ENCODE results near the gene CCL14.
A peak's percentile ranks its signal among the peaks of the same experiment; 100 is the strongest.

The CCL14 gene

DNA sequence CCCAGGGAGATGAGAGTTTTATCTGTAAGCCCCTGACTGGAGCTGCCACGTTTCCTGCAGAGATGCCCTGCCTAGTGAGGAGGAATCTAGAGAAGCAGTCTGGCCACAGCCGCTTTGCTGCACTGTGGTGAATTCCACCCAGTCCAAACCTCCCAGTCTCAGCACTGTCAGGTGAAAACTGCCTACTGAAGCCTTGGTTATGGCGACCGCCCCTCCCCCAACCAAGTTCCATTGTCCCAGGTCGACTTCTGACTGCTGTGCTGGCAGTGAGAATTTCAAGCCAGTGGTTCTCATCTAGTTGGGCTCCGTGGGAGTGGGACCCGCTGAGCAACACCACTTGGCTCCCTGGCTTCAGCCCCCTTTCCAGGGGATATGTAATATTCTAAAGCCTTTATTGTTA is 32.8 kb downstream of the CCL14 start:
- Histone ChIP-seq H3K4me2 (ENCODE audit: low read length) (no peak overlapping the region), H3K27me3 (ENCODE audit: low read depth, low read length) (peaks cover 20% of the 10 kb centered on the region), H3K4me3 (ENCODE audit: low read length) (no peak overlapping the region), H3K79me2 (ENCODE audit: low read length) (no peaks in the 10 kb centered on the region), H4K20me1 (ENCODE audit: insufficient read depth, low read length) (no peaks in the 10 kb centered on the region), H3K9ac (ENCODE audit: low read length) (no peak overlapping the region), H3K9me3 (ENCODE audit: insufficient read depth, low read length) (no peaks in the 10 kb centered on the region), H2AFZ (ENCODE audit: low read depth, low read length) (no peak overlapping the region), H3K4me1 (ENCODE audit: low read length) (peaks cover 12% of the 10 kb centered on the region), H3K27ac (ENCODE audit: low read length) (no peak overlapping the region), H3K36me3 (replicated peaks; ENCODE audit: low read depth, low read length) (no peaks in the 10 kb centered on the region)
- no peak for TF ChIP-seq EZH2phosphoT487 (IDR thresholded peaks at IDR 0.05; ENCODE audit: low read depth)
- TF ChIP-seq, protein P1, sequence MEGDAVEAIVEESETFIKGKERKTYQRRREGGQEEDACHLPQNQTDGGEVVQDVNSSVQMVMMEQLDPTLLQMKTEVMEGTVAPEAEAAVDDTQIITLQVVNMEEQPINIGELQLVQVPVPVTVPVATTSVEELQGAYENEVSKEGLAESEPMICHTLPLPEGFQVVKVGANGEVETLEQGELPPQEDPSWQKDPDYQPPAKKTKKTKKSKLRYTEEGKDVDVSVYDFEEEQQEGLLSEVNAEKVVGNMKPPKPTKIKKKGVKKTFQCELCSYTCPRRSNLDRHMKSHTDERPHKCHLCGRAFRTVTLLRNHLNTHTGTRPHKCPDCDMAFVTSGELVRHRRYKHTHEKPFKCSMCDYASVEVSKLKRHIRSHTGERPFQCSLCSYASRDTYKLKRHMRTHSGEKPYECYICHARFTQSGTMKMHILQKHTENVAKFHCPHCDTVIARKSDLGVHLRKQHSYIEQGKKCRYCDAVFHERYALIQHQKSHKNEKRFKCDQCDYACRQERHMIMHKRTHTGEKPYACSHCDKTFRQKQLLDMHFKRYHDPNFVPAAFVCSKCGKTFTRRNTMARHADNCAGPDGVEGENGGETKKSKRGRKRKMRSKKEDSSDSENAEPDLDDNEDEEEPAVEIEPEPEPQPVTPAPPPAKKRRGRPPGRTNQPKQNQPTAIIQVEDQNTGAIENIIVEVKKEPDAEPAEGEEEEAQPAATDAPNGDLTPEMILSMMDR (IDR thresholded peaks at IDR 0.05; ENCODE audit: low read depth, low read length), result no peak

DNA sequence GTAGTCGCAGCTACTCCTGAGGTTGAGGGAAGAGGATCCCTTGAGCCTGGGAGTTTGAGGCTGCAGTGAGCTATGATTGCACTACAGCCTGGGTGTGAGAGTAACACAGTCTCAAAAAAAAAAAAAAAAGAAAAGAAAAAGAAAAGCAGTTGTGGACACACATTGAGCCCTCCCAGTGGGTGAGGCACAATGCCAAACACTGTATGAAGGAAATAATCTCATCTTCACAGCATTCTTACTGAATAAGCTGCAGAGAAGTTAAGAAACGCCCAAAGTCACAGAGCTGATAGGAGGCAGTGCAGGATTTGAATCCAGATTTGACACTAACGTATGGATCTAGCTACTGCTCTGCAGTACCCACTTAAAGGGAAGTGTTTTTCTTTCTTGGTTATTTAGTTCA is 37.1 kb downstream of the CCL14 start:
- Histone ChIP-seq H3K4me1 (ENCODE audit: low read length) (peaks cover 16% of the 10 kb centered on the region), H3K27ac (ENCODE audit: low read length) (no peak overlapping the region), H3K27me3 (ENCODE audit: low read depth, low read length) (no peaks in the 10 kb centered on the region), H4K20me1 (ENCODE audit: insufficient read depth, low read length) (no peaks in the 10 kb centered on the region), H3K4me2 (ENCODE audit: low read length) (no peak overlapping the region), H3K36me3 (replicated peaks; ENCODE audit: low read depth, low read length) (no peaks in the 10 kb centered on the region), H3K9ac (ENCODE audit: low read length) (no peak overlapping the region), H3K79me2 (ENCODE audit: low read length) (no peaks in the 10 kb centered on the region), H3K4me3 (ENCODE audit: low read length) (no peak overlapping the region), H3K9me3 (ENCODE audit: insufficient read depth, low read length) (no peaks in the 10 kb centered on the region), H2AFZ (ENCODE audit: low read depth, low read length) (no peak overlapping the region)
- TF ChIP-seq, protein P1 (IDR thresholded peaks at IDR 0.05; ENCODE audit: low read depth, low read length), result no peak
- TF ChIP-seq EZH2phosphoT487 (IDR thresholded peaks at IDR 0.05; ENCODE audit: low read depth), result no peak

DNA sequence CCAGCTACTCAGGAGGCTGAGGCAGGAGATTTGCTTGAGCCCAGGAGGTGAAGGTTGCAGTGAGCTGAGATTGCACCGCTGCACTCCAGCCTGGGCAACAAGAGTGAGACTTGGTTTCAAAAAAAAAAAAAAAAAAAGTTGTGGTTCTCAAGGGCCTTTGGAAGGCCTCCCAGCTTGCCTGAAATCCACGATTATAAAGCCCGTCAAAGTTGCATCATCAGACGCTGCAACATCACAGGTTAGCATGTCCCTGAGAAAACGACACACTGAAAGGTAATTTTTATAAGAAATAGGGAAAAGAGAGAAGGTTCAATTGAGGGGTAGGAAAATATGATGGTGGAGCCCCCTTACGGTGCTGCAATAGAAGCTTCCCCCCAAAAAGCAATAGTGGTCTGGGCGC is 38.4 kb downstream of the CCL14 start:
- H3K27me3 ChIP-seq (ENCODE audit: low read depth, low read length), result no peaks in the 10 kb centered on the region
- no peaks in the 10 kb centered on the region for H3K79me2 ChIP-seq (ENCODE audit: low read length)
- no peak overlapping the region for H3K9ac ChIP-seq (ENCODE audit: low read length)
- H4K20me1 ChIP-seq (ENCODE audit: insufficient read depth, low read length), result no peaks in the 10 kb centered on the region
- no peak for TF ChIP-seq EZH2phosphoT487 (IDR thresholded peaks at IDR 0.05; ENCODE audit: low read depth)
- TF ChIP-seq, protein P1 (IDR thresholded peaks at IDR 0.05; ENCODE audit: low read depth, low read length), result no peak
- H3K4me1 ChIP-seq (ENCODE audit: low read length), result peaks cover 16% of the 10 kb centered on the region
- no peak overlapping the region for H3K4me3 ChIP-seq (ENCODE audit: low read length)
- H3K4me2 ChIP-seq (ENCODE audit: low read length), result no peak overlapping the region
- no peak overlapping the region for H2AFZ ChIP-seq (ENCODE audit: low read depth, low read length)
- H3K36me3 ChIP-seq (replicated peaks; ENCODE audit: low read depth, low read length), result no peaks in the 10 kb centered on the region
- no peak overlapping the region for H3K27ac ChIP-seq (ENCODE audit: low read length)
- no peaks in the 10 kb centered on the region for H3K9me3 ChIP-seq (ENCODE audit: insufficient read depth, low read length)

DNA sequence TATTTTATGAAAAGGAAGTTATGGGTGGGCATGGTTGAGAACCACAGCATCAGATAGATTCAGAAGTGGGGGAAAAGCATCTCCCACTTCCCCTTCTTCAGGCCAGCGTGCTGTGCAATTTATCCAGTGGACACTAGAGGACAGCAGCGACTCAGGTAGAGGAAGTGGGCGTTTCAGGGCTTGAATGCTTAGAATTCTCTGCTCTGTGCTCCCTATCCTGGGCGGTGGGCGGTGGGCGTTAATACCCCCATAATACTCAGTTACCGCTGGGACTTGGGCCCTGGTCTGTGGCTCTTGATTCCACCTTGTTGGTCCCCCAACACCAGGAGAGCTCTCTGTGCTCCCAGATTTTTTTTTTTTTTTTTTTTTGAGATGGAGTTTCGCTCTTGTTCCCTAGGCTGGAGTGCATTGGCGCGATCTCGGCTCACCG is 39.4 kb downstream of the CCL14 start:
- no peak for TF ChIP-seq EZH2phosphoT487 (IDR thresholded peaks at IDR 0.05; ENCODE audit: low read depth)
- TF ChIP-seq, protein P1 (IDR thresholded peaks at IDR 0.05; ENCODE audit: low read depth, low read length), result peak; percentile 76
- no peaks in the 10 kb centered on the region for H3K79me2 ChIP-seq (ENCODE audit: low read length)
- H3K4me1 ChIP-seq (ENCODE audit: low read length), result peaks cover 16% of the 10 kb centered on the region
- peak overlapping the region; percentile 93 for H3K4me2 ChIP-seq (ENCODE audit: low read length)
- H3K4me3 ChIP-seq (ENCODE audit: low read length), result peak overlapping the region; percentile 85
- no peaks in the 10 kb centered on the region for H3K27me3 ChIP-seq (ENCODE audit: low read depth, low read length)
- no peak overlapping the region for H3K27ac ChIP-seq (ENCODE audit: low read length)
- peak overlapping the region; percentile 67 for H3K9ac ChIP-seq (ENCODE audit: low read length)
- no peaks in the 10 kb centered on the region for H3K9me3 ChIP-seq (ENCODE audit: insufficient read depth, low read length)
- peak overlapping the region; percentile 94 for H2AFZ ChIP-seq (ENCODE audit: low read depth, low read length)
- H3K36me3 ChIP-seq (replicated peaks; ENCODE audit: low read depth, low read length), result no peaks in the 10 kb centered on the region
- no peaks in the 10 kb centered on the region for H4K20me1 ChIP-seq (ENCODE audit: insufficient read depth, low read length)

Measured in OCI-LY3 (cell line).